Liver (tissue), 2 donors: Measurements from ENCODE around the gene KATNAL2.

Experiments used
- TF ChIP-seq, protein P1 (sequence below): fragments of 150-350 bp; IDR thresholded peaks from 2 replicates; pipeline ENCODE4 v1.5.1; 2017; ENCODE audit warnings: improper control_type of control experiment, low read depth, low read length; ENCODE audit not compliant: missing input control
- TF ChIP-seq, protein P2 (sequence below): IDR thresholded peaks from 2 replicates; pipeline ENCODE4 v1.6.1; 2016; ENCODE audit warnings: antibody characterized with exemption
- donor health status: healthy.

DNA sequence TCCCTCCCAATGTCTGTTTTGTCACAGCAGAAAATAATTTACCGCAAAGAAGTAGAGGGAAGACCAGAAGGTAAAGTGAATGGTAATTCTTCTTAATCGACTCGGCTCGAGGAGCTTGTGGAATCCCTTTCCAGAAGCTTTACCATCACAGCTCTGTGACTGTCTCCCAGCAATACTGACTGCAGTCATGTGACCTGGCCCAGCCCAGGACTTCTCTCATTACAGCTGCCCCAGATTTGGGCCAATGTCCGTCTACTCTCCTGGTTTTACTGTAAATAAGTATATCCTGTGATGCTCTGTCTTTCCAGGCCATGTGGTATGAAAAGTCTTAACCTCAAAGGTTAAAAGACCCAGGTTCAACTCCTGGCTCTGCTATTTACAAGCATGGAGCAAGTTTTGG is 137.0 kb downstream of the KATNAL2 start:
- TF ChIP-seq, protein P1, sequence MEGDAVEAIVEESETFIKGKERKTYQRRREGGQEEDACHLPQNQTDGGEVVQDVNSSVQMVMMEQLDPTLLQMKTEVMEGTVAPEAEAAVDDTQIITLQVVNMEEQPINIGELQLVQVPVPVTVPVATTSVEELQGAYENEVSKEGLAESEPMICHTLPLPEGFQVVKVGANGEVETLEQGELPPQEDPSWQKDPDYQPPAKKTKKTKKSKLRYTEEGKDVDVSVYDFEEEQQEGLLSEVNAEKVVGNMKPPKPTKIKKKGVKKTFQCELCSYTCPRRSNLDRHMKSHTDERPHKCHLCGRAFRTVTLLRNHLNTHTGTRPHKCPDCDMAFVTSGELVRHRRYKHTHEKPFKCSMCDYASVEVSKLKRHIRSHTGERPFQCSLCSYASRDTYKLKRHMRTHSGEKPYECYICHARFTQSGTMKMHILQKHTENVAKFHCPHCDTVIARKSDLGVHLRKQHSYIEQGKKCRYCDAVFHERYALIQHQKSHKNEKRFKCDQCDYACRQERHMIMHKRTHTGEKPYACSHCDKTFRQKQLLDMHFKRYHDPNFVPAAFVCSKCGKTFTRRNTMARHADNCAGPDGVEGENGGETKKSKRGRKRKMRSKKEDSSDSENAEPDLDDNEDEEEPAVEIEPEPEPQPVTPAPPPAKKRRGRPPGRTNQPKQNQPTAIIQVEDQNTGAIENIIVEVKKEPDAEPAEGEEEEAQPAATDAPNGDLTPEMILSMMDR, result no peak
- TF ChIP-seq, protein P2, sequence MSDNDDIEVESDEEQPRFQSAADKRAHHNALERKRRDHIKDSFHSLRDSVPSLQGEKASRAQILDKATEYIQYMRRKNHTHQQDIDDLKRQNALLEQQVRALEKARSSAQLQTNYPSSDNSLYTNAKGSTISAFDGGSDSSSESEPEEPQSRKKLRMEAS, result no peak
